Fibroblast of skin of scalp (primary cell): ENCODE measurements around the gene SMC3.

ENCODE experiments used
- DNase-seq: peaks from one replicate; pipeline ENCODE4 v3.0.0-alpha.2; 2013

SMC3 gene

DNA sequence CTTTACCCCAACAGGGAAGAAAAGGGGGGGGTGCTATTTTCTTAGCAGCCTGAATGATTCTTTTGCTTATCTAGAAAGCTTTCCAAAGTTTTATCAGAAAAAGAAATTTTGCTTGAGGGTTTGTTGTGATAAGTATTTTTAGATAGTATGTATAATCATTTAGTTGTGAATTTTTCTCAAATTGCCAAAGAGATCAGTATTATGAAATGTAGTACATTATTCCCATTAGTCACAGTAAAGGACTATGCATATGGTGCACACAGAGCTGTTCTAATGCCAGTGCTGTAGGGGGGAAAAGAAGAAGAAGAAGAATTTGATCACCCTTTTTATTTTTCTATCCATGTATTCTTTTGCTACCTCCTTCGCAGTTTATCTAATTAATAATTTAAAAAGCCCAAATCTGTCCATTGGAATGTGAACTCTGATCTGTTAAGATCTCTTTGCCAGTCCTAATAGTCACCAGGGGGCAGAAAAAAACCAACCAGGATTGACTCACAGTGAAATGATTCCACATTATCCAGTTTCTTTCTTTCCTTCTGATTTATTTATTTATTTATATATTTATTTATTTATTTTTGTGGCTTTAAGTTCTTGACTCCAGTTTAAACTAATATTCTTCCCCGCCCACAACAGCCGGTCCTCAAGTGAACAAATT lies 81.3 kb downstream of the SMC3 start:
- no peak for DNase-seq

DNA sequence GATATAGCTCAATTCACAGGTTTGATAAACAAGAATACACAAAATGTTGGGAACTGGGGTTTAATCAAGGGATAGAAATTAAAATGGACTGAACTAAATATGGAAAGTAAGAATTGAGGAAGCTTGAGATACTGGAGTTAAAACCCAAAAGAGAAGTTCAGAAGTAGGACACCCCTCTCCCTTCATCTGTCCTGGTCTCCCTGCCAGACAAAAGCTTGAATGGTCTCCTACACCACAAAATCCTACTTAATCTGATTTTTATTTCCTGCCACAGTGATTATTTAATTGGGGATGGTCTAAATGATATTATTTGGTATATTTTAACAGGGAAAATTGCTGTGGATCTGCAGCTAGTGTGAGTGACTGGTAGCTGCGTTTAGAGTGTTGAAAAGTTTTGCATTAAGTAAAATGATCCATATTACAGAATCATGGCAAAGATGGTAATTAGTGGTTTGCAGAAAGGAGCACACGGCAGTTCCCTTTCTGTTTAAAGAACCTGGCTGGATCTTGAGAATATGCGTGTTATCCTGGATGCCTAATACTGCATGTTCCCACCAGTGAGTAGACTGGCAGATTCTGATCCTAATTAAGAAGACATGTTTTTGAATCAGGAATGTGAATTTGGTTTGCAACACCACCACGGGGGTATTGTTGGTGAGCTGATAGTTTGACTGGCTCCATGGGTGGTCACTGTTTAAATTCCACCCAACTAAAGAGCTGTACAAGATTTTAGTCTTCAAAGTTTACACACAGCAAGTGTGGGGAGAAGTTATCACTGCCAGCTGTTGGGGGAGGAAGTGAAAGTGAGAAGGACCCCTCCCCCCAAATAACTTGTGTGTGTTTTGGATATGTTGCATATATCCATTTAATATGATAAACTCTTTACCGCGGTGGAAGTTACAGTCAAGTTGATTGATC lies 82.1 kb downstream of the SMC3 start:
- peak; percentile 72 for DNase-seq

GRCh38 chr10:110650265-110650668 lies 82.8 kb downstream of the SMC3 start:
- no peak for DNase-seq

DNA sequence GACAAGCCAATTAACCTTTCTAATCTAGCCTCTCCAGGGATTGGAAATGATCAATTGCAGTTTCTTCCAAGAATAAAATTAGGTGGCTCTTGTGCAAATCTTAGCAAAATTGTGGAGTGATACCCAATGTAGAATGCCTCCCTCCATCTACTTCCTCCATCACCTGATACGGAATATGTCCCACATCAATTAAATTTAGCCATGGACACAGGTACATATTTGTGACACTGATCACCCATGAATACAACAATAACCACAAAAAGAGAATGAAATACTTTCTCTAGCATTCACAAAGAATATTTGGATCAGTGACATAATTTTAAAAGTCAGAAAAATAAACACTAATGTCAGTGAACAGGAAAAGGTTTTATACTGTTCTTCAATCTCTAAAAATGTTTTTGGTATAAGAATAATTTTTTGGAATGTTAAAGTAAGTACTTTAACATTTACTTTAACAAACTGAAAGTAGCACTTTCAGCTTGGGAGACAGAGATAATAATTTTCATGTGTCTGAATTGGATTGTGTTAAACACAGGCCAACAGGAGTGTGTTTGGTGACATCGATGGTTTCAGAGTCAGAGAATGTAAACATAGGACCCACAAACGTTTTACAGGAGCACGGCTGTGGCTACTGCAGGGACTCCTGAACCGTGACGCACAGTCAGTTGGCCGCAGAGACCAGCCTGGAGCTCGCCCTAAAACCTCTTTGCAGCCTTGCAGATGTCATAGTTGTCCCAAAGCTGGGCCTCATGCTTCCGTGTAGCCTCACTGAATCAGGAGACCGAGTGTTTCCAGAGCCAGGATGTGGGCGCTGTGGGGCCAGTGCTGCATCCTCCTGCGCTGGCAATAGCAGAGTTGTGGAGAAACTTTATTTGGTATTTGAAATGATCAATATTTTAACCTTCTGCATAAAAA lies 83.8 kb downstream of the SMC3 start:
- DNase-seq = peak; percentile 70

- no peak for DNase-seq
Observed at GRCh38 chr10:110652475-110653118, 85.1 kb downstream of the SMC3 start.
